Vagina (tissue), 2 donors: Measurements from ENCODE around the gene KRTAP9-9.

ENCODE experiments used
- POLR2A ChIP-seq, 2 donors: fragments of 450-650 bp; IDR thresholded peaks; one replicate each; pipeline ENCODE4 v1.6.1; 2017; ENCODE audit warnings: antibody characterized with exemption in 2 of 2, mild to moderate bottlenecking in 2 of 2, moderate library complexity in 2 of 2
- POLR2AphosphoS5 ChIP-seq, 2 donors: sonication (generic); formaldehyde crosslinking; IDR thresholded peaks; one replicate each; pipeline ENCODE4 v1.9.0; 2017; ENCODE audit warnings: antibody characterized with exemption in 2 of 2, mild to moderate bottlenecking in 2 of 2, low read depth in 1 of 2; ENCODE audit not compliant: insufficient read depth in 1 of 2
- TF ChIP-seq, protein P1 (sequence below), 3 experiments: fragments of 450-650 bp in 2 of 3; fragments of 200-600 bp in 1 of 3; sonication (generic) in 1 of 3; IDR thresholded peaks; one replicate each; pipeline ENCODE4 v1.5.1; 2017 to 2019; ENCODE audit warnings: antibody characterized with exemption in 3 of 3, mild to moderate bottlenecking in 2 of 3, moderate library complexity in 2 of 3

DNA sequence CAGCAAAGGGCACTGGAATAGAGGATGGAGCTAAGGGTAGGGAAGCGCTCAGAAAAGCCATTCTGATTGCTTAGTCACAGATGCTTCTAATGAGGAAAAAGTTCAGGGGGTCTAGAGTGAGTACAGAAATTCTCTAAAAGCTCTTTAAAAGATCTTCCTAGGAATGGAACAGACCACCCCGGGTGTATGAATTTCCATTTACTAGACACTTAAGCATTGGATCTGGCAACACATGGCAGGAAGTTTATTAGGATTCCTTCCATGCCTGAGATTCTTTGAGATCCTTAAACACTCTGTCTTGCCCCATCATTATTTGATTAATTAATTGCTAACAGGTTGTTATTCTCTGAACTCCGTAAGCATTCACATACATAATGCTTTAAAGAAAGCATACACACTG, 28.9 kb downstream of the KRTAP9-9 start:
- TF ChIP-seq, protein P1, sequence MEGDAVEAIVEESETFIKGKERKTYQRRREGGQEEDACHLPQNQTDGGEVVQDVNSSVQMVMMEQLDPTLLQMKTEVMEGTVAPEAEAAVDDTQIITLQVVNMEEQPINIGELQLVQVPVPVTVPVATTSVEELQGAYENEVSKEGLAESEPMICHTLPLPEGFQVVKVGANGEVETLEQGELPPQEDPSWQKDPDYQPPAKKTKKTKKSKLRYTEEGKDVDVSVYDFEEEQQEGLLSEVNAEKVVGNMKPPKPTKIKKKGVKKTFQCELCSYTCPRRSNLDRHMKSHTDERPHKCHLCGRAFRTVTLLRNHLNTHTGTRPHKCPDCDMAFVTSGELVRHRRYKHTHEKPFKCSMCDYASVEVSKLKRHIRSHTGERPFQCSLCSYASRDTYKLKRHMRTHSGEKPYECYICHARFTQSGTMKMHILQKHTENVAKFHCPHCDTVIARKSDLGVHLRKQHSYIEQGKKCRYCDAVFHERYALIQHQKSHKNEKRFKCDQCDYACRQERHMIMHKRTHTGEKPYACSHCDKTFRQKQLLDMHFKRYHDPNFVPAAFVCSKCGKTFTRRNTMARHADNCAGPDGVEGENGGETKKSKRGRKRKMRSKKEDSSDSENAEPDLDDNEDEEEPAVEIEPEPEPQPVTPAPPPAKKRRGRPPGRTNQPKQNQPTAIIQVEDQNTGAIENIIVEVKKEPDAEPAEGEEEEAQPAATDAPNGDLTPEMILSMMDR (IDR thresholded peaks at IDR 0.05) = no peak
- TF ChIP-seq POLR2AphosphoS5 (IDR thresholded peaks at IDR 0.05; ENCODE audit: insufficient read depth in 1 of 2, low read depth in 1 of 2) (no peak), POLR2A (IDR thresholded peaks at IDR 0.05) (no peak)
